NCI-H1436 (cell line): Measurements from ENCODE around the gene MPZ.
"Not testable (repeated sequence)": the region's sequence is repeated elsewhere in the genome, so short reads cannot be mapped to it uniquely, and the experiment has no call there.

Source experiments
- DNase-seq: peaks from one replicate; lab custom pipeline; 2025; lab: John Stamatoyannopoulos, UW

The MPZ gene

GRCh38 chr1:161255955-161256520 lies 53.7 kb downstream of the MPZ start:
- DNase-seq, result not testable (repeated sequence)

GRCh38 chr1:161255302-161255701 lies 54.5 kb downstream of the MPZ start:
- not testable (repeated sequence) for DNase-seq
